Measurements from ENCODE around the gene CDH23. TPM values are rescaled to one million over a fixed set of nuclear protein-coding genes. Genes with fewer than 3 reads are reported as not detected.

Gene CDH23
- total RNA-seq, 4 donors from 2014 or later, result 2.9 to 16.1 (median 5.9) TPM

DNA sequence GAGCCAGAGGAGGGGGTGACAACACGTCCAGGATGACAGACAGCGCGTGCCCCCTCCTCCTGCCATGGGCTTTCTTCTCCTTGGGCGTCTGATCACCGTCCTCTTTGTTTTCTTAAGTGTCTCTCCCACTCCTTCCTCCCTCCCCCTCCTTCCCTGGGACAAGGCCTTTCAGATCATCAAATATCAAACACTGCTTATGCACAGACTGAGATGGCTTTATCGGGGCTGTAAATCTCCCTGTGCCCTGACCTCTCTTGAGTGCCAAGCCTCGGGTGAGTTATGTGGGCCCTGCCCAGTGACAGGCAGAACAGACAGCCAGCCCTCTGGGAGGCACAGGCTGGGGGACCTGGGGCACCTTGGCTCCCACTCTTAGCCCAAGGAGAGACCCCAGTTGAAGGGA is 206.4 kb downstream of the CDH23 start:
- Histone ChIP-seq H3K4me3 (no peak overlapping the region), H3K36me3 (no peaks in the 10 kb centered on the region), H3K9me3 (no peaks in the 10 kb centered on the region), H3K4me1 (peaks cover 3 to 28% (median 17%) of the 10 kb centered on the region in 4 donors), H3K27me3 (no peaks in the 10 kb centered on the region), H3K27ac (peak overlapping the region in 3 of 4 donors; percentile 8 to 66 (median 53))
- in situ Hi-C loops (cut with MboI; ENCODE audit: low pct_ligation_motif_present in 1 of 4, low pct_unique_long_range_greater_than_20kb in 1 of 4, low sequenced_read_pairs in 3 of 4), result no loop called here
- TF ChIP-seq, protein P1, sequence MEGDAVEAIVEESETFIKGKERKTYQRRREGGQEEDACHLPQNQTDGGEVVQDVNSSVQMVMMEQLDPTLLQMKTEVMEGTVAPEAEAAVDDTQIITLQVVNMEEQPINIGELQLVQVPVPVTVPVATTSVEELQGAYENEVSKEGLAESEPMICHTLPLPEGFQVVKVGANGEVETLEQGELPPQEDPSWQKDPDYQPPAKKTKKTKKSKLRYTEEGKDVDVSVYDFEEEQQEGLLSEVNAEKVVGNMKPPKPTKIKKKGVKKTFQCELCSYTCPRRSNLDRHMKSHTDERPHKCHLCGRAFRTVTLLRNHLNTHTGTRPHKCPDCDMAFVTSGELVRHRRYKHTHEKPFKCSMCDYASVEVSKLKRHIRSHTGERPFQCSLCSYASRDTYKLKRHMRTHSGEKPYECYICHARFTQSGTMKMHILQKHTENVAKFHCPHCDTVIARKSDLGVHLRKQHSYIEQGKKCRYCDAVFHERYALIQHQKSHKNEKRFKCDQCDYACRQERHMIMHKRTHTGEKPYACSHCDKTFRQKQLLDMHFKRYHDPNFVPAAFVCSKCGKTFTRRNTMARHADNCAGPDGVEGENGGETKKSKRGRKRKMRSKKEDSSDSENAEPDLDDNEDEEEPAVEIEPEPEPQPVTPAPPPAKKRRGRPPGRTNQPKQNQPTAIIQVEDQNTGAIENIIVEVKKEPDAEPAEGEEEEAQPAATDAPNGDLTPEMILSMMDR (IDR thresholded peaks at IDR 0.05), result no peak
- TF ChIP-seq POLR2AphosphoS5 (IDR thresholded peaks at IDR 0.05) (no peak), EP300 (IDR thresholded peaks at IDR 0.05; ENCODE audit: low read depth) (no peak), POLR2A (IDR thresholded peaks at IDR 0.05) (no peak)
- WGBS, 2 donors (ENCODE audit: low coverage in 1 of 2), result 61% methylated on average over 6 to 7 of the region's 7 CpGs
- peak; percentile 62 for DNase-seq
- intact Hi-C loops (cut with DNase I; ENCODE audit: low total_unique reads), result no loop called here

DNA sequence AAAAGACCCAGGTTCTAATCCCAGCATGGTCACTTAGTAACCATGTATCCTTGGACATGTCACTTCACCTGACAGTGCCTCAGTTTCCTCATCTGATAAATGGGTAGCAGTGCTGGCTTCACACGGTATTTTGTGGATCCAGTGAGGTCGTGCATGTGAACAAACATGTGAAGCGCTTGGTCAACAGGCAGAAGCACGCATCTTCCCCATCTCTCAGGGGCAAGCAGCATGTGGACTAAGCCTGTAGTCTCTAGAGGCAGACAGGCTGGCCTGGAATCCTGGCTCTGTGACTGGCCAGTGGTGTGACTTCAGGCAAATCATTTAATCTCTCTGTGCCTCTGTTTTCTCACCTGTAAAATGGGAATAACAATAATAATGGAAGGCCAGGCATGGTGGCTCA is 207.0 kb downstream of the CDH23 start:
- Histone ChIP-seq H3K27ac (peak overlapping the region in 3 of 4 donors; percentile 8 to 66 (median 53)), H3K9me3 (no peaks in the 10 kb centered on the region), H3K27me3 (no peaks in the 10 kb centered on the region), H3K4me1 (peaks cover 0 to 24% (median 13%) of the 10 kb centered on the region in 4 donors), H3K36me3 (no peaks in the 10 kb centered on the region), H3K4me3 (no peak overlapping the region)
- WGBS, 2 donors (ENCODE audit: low coverage in 1 of 2), result 88% methylated on average over 4 of the region's 4 CpGs; no CpG with 5 or more reads in 1 of the 2 donors
- in situ Hi-C loops (cut with MboI; ENCODE audit: low pct_ligation_motif_present in 1 of 4, low pct_unique_long_range_greater_than_20kb in 1 of 4, low sequenced_read_pairs in 3 of 4) (no loop called here), intact Hi-C loops (cut with DNase I; ENCODE audit: low total_unique reads) (no loop called here)
- TF ChIP-seq, protein P1 (IDR thresholded peaks at IDR 0.05), result no peak
- no peak for TF ChIP-seq EP300 (IDR thresholded peaks at IDR 0.05; ENCODE audit: low read depth)
- no peak for TF ChIP-seq POLR2A (IDR thresholded peaks at IDR 0.05)
- no peak for TF ChIP-seq POLR2AphosphoS5 (IDR thresholded peaks at IDR 0.05)
- DNase-seq, result no peak

DNA sequence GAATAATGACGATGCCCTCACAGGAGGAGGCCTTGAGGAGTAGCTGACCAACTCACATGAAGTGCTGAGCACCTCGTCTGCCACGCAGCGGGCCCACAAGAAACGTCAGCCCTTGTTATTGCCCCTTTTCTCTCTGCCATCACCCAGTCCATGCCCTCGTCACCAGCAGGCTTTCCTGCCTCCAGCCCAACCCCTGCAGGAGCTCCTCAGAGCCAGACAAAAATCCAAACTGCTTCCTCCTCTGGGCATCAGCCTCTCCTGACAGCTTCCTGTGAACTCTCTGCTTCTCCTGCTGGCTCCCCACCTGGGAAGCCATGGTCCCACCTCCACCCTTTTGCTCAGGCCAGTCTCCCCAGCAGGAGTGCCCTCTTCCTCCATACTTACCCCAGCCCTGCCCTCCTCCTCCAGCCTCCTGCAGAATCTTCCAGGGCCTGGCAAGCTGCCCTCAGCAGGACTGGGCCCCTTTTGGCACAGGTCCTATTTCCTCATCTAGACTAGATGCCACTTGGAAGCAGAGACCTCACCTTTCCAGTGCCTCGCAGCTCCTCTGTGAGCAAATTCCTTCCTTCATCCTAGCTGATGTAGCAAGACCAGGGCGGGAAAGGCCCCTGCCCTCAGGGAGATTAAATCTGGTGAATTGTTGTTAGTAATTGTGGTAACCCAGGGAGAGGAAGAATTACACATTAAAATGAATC is 207.8 kb downstream of the CDH23 start:
- no peak overlapping the region for H3K4me3 ChIP-seq
- 70 to 75% methylated on average over 2 to 8 of the region's 8 CpGs for WGBS, 2 donors (ENCODE audit: low coverage in 1 of 2)
- peak; percentile 76 for DNase-seq
- no peaks in the 10 kb centered on the region for H3K36me3 ChIP-seq
- H3K27me3 ChIP-seq, result no peaks in the 10 kb centered on the region
- peak overlapping the region in 2 of 4 donors; percentile 15 to 51 for H3K27ac ChIP-seq
- TF ChIP-seq, protein P1 (IDR thresholded peaks at IDR 0.05), result no peak
- TF ChIP-seq POLR2AphosphoS5 (IDR thresholded peaks at IDR 0.05) (no peak), EP300 (IDR thresholded peaks at IDR 0.05; ENCODE audit: low read depth) (no peak), POLR2A (IDR thresholded peaks at IDR 0.05) (no peak)
- H3K4me1 ChIP-seq, result peaks cover 0 to 20% (median 13%) of the 10 kb centered on the region in 4 donors
- intact Hi-C loops (cut with DNase I; ENCODE audit: low total_unique reads) (no loop called here), in situ Hi-C loops (cut with MboI; ENCODE audit: low pct_ligation_motif_present in 1 of 4, low pct_unique_long_range_greater_than_20kb in 1 of 4, low sequenced_read_pairs in 3 of 4) (no loop called here)
- no peaks in the 10 kb centered on the region for H3K9me3 ChIP-seq

DNA sequence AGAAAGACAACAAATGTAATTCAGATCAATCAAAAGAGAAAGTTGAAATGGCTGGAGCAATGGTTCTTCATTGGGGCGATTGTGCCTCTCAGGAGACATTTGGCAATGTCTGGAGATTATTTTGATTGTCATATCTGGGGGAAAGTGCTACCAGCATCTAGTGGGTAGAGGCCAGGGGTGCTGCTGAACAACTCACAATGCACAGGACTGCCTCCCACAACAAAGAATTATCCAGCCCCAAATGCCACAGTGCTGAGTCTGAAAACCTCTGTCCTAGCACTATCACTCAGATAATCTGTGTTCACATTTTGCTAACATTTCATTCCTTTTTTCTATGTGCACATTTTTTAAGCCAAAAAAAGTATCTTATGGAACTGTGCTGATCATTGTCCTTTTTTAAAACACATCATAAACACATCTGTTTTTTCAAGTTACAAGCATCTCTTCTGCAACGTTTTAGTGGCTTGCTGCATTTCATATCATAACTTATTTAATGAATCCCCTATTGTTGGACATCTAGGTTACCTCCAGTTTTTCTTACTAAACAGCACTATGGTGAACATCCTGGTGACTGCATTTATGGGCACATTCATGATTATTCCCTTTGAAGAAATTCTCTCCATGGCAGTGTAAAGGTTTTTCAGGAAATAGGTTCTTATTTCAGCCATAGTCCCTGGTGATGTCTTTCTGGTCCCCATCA is 208.7 kb downstream of the CDH23 start:
- no peaks in the 10 kb centered on the region for H3K36me3 ChIP-seq
- TF ChIP-seq EP300 (IDR thresholded peaks at IDR 0.05; ENCODE audit: low read depth) (no peak), POLR2AphosphoS5 (IDR thresholded peaks at IDR 0.05) (no peak), POLR2A (IDR thresholded peaks at IDR 0.05) (no peak)
- TF ChIP-seq, protein P1 (IDR thresholded peaks at IDR 0.05), result no peak
- peaks cover 0 to 20% (median 13%) of the 10 kb centered on the region in 4 donors for H3K4me1 ChIP-seq
- WGBS, 2 donors (ENCODE audit: low coverage in 1 of 2), result 74 to 82% methylated on average over 2 of the region's 2 CpGs
- no peak for DNase-seq
- intact Hi-C loops (cut with DNase I; ENCODE audit: low total_unique reads), result no loop called here
- in situ Hi-C loops (cut with MboI; ENCODE audit: low pct_ligation_motif_present in 1 of 4, low pct_unique_long_range_greater_than_20kb in 1 of 4, low sequenced_read_pairs in 3 of 4), result no loop called here
- no peaks in the 10 kb centered on the region for H3K9me3 ChIP-seq
- no peak overlapping the region for H3K4me3 ChIP-seq
- no peak overlapping the region for H3K27ac ChIP-seq
- H3K27me3 ChIP-seq, result no peaks in the 10 kb centered on the region

Measured in transverse colon (tissue), 4 donors.